Neural progenitor cell (in vitro differentiated cells): Measurements from ENCODE around the gene TMEM253.

ENCODE experiments used
- CTCF ChIP-seq: fragments of 200-600 bp; sonication (generic); IDR thresholded peaks from 2 replicates; pipeline ENCODE4 v1.5.1; 2017; ENCODE audit warnings: antibody characterized with exemption, mild to moderate bottlenecking
- EZH2 ChIP-seq: fragments of 200-600 bp; sonication (generic); IDR thresholded peaks from 2 replicates; pipeline ENCODE4 v1.6.1; 2017; ENCODE audit warnings: antibody characterized with exemption, mild to moderate bottlenecking, moderate library complexity
- EZH2phosphoT487 ChIP-seq: fragments of 200-600 bp; sonication (generic); IDR thresholded peaks from 2 replicates; pipeline ENCODE4 v1.6.1; 2017; ENCODE audit warnings: antibody characterized with exemption

GRCh38 chr14:21095430-21096205 lies 5.2 kb upstream of the TMEM253 start:
- TF ChIP-seq CTCF (no peak), EZH2phosphoT487 (no peak), EZH2 (no peak)
